NCI-H226 (cell line): ENCODE measurements around the gene ADCY7.
A peak's percentile ranks its signal among the peaks of the same experiment; 100 is the strongest.
"Not testable (repeated sequence)": the region's sequence is repeated elsewhere in the genome, so short reads cannot be mapped to it uniquely, and the experiment has no call there.

ENCODE experiments used
- DNase-seq: peaks from one replicate; pipeline ENCODE4 v3.0.0-alpha.2; 2015

Gene ADCY7

DNA sequence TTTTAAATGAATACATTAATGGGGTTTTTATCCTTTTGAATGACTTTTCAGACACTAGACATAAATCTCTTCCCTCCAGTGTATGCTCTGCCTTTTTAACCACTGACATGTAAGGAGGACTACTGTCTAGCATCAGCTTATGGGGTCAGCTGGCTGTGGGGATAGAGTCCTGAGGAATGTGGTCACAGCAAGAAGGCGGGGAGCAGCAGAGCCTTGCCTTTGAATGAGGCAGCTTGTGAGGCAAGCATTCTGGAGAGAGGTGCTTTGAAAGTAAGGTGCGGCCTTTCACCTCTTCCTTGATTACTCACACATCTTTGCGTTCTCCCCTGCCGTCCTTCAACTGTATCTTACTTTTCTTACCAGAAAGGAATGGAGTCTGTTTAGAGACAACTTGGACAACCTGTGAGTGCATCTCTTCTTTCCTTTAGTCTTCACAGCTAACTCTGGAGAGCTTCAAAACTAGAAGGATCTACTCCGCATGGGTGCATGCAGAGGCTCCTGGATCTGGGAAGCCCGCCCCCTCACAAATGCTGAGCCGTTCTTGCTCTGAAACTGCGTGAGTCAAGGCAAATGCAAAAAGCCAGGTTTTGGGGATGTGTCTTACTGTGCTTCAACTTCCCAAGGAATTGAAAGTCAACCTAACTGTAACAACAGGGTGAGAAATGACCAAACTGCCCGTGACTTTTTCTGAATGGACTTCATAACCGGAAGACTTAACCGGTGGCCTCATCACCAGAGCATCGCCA is 49.9 kb downstream of the ADCY7 start:
- no peak for DNase-seq

GRCh38 chr16:50316848-50317630 is 50.7 kb downstream of the ADCY7 start:
- DNase-seq = no peak

GRCh38 chr16:50318796-50319578 is 52.6 kb downstream of the ADCY7 start:
- no peak for DNase-seq

DNA sequence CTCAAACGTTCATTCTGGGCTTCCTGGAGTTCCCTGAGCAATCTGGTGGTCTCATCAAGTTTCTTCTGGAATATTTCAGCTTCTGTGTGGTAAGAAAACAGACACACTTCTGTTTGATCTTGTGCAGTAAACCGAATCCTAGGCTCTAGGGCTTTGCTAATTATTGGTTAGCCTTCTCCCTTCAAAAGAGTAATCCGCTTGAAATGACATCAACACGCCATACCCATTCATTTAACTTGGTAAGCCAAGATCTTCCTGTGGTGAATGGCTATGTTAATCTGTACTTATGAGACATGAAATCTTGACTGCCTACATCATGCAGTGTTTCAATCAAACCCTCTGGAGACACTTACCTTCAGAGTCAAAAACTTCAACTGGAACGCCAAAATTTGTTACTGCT is 54.0 kb downstream of the ADCY7 start:
- no peak for DNase-seq

DNA sequence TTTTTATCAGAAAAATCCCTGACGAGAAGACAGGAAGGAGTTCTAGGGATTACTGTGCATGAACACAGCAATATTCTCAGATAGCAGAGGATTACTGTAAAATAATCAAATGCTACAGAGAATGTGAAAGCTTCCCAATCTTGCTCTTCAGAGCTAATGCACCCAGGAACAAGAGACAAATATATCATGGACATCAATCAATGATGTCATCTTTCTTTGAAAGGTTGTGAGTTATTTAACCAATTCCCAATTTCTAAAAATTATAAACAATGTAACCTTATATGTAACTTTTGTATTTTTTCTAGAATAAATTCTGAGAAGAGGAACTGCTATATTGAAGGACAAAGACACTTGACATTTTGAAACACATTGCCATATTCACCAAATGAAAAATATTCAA is 56.0 kb downstream of the ADCY7 start:
- DNase-seq = no peak

DNA sequence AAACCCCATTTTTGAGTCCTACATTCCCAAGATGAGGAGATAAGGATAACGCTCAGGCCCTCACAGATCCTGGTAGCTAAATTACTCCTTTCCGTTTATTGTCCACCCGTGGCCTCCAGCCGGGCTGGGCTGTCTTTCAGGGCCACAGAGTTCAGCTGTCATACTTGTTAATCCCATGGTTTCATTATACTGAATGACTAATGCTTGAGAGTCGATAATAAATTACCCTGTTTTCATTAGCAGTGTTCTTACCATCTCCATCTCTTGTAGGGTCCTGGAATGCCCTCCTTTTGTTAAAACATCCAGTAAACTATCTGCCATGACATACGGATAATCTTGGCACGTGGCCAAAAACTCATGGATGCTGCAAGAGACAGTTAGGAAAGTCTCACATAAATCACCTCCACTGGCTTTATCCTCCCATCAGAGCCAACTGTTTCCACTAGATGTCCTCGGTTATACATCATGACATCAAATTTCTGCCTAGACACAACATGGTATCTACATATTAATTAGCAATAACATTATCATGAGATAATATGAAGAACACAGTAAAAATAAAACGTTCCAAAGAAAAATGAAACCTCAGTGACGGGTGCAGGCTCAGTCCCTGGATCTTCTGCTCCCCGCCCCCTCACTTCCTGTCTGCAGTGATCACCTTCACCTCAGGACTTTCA is 57.1 kb downstream of the ADCY7 start:
- no peak for DNase-seq

GRCh38 chr16:50324345-50324744 is 58.0 kb downstream of the ADCY7 start:
- no peak for DNase-seq

DNA sequence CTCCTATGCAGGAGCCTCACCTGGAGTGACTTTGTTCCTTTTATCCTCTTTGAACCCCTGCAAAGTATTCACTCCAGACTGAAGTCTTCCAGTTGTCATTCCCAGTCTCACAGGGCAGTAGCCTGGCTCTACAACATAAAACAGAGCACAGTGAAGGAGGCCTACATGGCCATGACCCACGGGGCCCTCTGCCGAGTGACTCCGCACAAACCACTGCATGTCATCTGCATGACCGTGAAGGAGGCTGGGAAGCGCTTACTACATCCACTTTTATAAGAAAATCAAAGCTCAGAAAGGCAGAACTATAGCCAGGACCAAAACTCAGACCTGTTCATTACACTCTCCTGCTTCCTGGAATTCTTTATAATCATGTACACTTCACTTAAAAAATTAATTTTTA is 59.9 kb downstream of the ADCY7 start:
- no peak for DNase-seq

GRCh38 chr16:50326835-50327465 is 60.6 kb downstream of the ADCY7 start:
- DNase-seq = no peak

GRCh38 chr16:50329446-50330189 is 63.3 kb downstream of the ADCY7 start:
- no peak for DNase-seq

DNA sequence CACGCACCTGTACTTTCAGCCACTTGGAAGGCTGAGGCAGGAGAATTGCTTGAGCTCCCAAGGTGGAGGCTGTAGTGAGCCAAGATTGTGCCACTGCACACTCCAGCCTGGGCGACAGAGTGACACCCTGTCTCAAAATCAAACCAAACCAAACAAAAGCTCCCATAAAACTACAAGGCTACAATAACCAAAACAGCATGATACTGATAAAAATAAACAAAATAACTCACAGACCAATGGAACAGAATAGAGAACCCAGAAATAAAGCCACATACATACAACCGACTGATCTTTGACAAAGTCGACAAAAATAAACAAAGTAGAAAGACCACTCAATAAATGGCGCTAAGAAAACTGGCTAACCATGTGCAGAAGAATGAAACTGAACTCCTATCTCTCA is 65.2 kb downstream of the ADCY7 start:
- DNase-seq = no peak

DNA sequence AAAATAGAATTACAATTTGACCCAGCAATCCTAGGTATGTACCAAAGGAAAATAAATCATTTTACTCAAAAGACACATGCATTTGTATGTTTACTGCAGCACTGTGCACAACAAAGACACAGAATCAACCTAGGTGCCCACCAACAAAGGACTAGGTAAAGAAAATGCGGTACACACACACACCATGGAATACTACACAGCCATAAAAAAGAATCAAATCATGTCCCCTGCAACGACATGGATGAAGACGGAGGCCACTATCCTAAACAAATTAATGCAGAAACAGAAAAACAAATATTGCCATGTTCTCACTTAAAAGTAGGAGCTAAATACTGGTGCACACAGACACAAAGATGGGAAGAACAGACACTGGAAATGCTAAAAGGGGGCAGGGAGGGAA is 66.2 kb downstream of the ADCY7 start:
- no peak for DNase-seq

- no peak for DNase-seq
Observed at GRCh38 chr16:50334106-50334975, 68.0 kb downstream of the ADCY7 start.

- DNase-seq = no peak
Observed at GRCh38 chr16:50335196-50335958, 69.0 kb downstream of the ADCY7 start.

GRCh38 chr16:50336884-50337283 is 70.5 kb downstream of the ADCY7 start:
- DNase-seq = no peak

- peak; percentile 25 for DNase-seq
Observed at GRCh38 chr16:50338371-50339231, 72.2 kb downstream of the ADCY7 start.

- DNase-seq = no peak
Observed at GRCh38 chr16:50340578-50340977, 74.2 kb downstream of the ADCY7 start.

DNA sequence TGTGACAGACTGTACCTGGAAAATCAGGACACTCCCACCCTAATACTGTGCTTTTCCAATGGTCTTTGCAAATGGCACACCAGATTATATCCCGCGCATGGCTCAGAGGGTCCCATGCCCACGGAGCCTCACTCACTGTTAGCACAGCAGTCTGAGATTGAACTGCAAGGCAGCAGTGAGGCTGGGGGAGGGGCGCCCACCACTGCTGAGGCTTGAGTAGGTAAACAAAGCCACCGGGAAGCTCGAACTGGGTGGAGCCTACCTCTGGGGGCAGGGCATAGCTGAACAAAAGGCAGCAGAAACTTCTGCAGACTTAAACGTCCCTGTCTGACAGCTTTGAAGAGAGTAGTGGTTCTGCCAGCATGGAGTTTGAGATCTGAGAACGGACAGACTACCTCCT is 77.2 kb downstream of the ADCY7 start:
- not testable (repeated sequence) for DNase-seq

DNA sequence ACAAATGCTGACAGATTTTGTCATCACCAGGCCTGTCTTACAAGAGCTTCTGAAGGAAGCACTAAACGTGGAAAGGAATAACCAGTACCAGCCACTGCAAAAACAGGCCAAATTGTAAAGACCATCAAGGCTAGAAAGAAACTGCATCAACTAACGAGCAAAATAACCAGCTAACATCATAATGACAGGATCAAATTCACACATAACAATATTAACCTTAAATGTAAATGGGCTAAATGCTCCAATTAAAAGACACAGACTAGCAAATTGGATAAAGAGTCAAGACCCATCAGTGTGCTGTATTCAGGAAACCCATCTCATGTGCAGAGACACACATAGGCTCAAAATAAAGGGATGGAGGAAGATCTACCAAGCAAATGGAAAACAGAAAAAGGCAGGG is 78.9 kb downstream of the ADCY7 start:
- not testable (repeated sequence) for DNase-seq
